ENCODE results near the gene HRH4.

Gene HRH4

GRCh38 chr18:24460388-24460787, at the start of gene HRH4:
Gene HRH4 (plus strand): TSS chr18:24460637. CDS start chr18:24460729, 92 bp downstream.
- DNase-seq = no peak

GRCh38 chr18:24413148-24413547, 47.3 kb upstream of the HRH4 start:
- DNase-seq = no peak

DNA sequence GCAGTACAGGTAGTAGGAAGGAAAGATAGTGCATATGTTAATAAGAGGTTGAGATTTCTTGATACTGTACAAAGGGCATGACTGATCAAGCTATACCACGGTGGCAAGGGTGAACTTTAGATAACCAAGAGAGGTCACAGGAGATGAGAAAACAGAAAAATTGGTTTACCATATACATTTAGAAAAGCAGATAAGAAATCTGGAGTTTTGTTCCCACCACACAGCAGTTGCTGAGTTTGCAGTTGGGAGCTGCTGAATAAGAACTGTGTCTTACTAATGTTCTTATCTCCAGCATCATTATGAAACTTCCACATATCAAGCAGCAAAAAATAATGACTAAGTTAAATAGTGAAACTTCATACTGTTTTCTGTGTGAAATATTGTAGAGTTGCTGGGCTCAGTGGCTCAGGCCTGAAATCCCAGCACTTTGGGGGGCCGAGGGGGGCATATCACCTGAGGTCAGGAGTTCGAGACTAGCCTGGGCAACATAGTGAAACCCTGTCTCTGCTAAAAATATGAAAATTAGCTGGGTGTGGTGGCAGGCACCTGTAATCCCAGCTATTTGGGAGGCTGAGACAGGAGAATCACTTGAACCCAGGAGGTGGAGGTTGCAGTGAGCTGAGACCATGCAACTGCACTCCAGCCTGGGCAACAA, 46.0 kb upstream of the HRH4 start:
- no peak for DNase-seq

GRCh38 chr18:24417480-24417879, 43.0 kb upstream of the HRH4 start:
- DNase-seq = no peak

- no peak for DNase-seq
These were observed 39.9 kb upstream of the HRH4 start for GRCh38 chr18:24420551-24420950.

GRCh38 chr18:24421831-24422230, 38.6 kb upstream of the HRH4 start:
- no peak for DNase-seq

GRCh38 chr18:24426073-24426397, 34.4 kb upstream of the HRH4 start:
- DNase-seq = no peak

GRCh38 chr18:24426398-24427294, 33.8 kb upstream of the HRH4 start, which contains the start of gene IMPACT:
Gene IMPACT (plus strand): TSS chr18:24426670. CDS start chr18:24426757, 87 bp downstream.
- peak; percentile 92 for DNase-seq

GRCh38 chr18:24427484-24427883, 33.0 kb upstream of the HRH4 start:
- DNase-seq = peak; percentile 34

- DNase-seq = no peak
These were observed 31.7 kb upstream of the HRH4 start for GRCh38 chr18:24428709-24429108.

DNA sequence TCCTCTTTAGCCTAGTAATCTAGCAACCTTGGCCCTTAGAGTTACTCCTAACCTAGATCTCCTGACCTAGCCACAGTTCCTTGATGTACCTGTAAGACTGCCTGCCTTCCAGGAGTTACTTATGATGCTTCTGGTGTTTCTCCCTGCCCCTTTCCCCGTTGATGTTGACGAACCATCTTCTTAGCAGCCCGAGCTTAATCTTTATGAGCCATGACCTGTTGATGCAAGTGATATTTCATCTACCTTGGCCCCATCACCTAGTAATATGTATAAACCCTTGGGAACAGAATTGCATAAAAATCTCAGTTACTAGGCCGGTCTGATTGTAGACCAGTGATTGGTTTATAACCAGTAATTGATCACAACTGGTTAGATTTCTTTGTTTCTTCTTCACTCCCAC, 31.2 kb upstream of the HRH4 start:
- no peak for DNase-seq

DNA sequence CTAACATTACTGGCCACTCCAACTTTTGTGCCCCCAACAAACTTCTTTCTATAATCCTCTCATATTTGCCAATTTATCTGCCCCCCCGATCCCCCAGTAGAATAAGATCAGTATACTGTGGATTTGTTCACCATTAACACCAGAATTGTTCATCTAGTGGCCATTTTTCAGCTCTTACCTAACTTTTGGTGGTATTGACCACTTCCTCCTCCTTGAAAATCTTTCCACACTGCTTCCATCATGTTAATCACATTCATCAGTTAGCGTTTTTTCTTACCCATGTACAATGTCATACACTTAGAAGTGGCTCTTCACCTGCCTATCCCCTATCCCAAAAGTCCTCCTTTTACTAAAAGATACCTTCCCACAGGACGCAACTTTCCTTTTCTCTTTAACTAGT, 27.8 kb upstream of the HRH4 start:
- DNase-seq = no peak

GRCh38 chr18:24436939-24437338, 23.5 kb upstream of the HRH4 start:
- DNase-seq = no peak

GRCh38 chr18:24443870-24444269, 16.6 kb upstream of the HRH4 start:
- DNase-seq = no peak

GRCh38 chr18:24446453-24446852, 14.0 kb upstream of the HRH4 start:
- DNase-seq = no peak

DNA sequence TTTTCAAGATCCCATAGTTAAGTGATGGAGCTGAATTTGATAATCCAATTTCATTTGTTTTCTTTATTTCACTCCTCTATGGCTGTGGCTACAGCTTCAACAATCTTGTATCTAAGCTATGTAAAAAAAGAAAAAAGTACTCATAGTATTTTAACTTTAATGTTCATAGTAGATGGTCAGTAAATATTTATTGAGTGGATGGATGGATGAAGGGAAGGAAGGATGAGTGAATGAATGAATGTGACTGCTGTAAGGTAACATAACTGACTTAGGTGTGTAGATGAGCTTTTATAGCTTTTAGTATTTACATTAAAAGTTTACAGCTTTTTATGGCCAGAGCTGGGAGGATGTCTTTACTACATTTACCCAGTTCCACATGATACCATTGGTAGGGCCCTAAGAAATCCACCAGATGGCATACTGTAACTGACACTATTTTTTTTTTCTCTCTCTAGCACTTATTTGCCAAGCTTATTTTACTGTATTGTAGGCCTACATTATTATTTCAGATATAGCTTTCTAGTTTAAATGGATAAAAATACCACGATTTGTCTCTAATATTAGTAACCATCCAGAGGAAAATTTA, 13.4 kb upstream of the HRH4 start:
- DNase-seq = no peak

- DNase-seq = no peak
These were observed 12.5 kb upstream of the HRH4 start for GRCh38 chr18:24447961-24448360.

GRCh38 chr18:24456549-24456948, 3.9 kb upstream of the HRH4 start:
- DNase-seq = no peak

DNA sequence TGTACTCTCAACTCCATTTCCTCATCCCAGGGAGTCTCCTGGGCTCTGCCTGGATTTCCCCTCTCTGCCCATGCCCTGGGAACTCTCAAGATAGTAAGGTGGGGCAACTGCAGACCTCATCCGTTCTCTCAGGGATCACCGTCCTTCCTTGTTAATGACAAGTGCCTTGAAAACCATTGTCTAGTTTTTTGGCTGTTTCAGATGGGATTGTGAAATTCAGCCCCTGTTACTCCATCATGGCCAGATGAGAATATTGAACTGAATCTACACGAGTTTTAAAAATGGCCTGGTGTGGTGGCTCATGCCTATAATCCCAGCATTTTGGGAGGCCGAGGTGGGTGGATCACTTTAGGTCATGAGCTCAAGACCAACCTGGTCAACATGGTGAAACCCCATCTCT, 665 bp upstream of the HRH4 start:
- DNase-seq = no peak

- no peak for DNase-seq
These were observed 1.6 kb downstream of the HRH4 start for GRCh38 chr18:24461996-24462395.

DNA sequence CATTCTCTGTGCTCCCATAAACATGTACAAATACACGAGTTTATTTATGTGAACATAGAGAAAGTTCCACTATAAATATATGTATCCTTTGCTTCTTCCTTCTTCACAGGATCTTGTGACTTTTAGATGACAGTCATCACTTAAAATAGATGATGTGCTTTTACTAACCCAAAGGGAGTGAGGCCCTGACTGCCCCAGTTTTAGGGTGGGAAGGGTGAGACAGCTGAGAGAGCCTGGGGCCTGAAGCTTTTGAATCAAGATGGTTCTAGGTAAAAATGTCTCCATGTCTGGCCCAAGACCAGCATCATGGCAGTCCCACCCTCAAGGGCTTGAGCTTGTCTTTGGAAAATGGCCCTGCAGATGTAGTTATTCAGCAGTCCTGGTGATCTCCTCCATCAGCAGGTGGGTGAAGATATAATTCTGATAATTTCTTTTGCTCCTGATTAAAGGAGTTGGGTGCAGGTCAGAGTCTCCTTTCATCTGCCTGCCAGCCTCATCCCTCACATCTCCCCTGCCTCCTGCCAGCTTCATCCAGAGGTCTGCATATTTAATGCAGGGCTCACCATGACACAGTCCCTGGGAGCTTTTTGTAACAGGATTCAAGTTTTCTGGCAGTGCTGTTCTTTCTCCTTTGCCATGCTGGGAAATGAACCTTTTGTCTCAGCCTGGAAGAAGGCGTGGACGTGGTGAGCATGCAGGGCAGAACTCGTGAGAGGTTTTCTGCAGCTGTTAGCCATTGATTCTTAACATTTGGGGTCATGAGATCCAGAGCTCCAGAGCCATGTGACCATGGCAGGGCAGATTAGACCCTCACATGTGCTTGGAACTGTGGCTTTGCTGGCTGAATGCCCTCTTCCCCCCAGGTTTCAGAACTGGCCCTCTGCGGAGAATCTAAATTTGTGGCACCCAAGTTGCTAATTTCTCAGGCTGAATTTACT, 2.7 kb downstream of the HRH4 start:
- no peak for DNase-seq

- DNase-seq = no peak
These were observed 5.0 kb downstream of the HRH4 start for GRCh38 chr18:24465486-24465885.

- DNase-seq = no peak
These were observed 6.3 kb downstream of the HRH4 start for GRCh38 chr18:24466771-24467170.

Data from NCI-H1105 (cell line).